Esophagus squamous epithelium (tissue), 4 donors: ENCODE results near the gene CCNY.

Experiments
- POLR2A ChIP-seq, 4 donors: fragments of 450-650 bp; IDR thresholded peaks; one replicate each; pipeline ENCODE4 v1.6.1; 2017; ENCODE audit warnings: antibody characterized with exemption in 4 of 4, mild to moderate bottlenecking in 4 of 4, moderate library complexity in 3 of 4
- TF ChIP-seq, protein P1 (sequence below), 6 experiments: fragments of 450-650 bp in 4 of 6; fragments of 200-600 bp in 2 of 6; sonication (generic) in 2 of 6; IDR thresholded peaks; one replicate each; pipeline ENCODE4 v1.5.1; 2016 to 2019; ENCODE audit warnings: antibody characterized with exemption in 6 of 6, mild to moderate bottlenecking in 4 of 6, moderate library complexity in 4 of 6

DNA sequence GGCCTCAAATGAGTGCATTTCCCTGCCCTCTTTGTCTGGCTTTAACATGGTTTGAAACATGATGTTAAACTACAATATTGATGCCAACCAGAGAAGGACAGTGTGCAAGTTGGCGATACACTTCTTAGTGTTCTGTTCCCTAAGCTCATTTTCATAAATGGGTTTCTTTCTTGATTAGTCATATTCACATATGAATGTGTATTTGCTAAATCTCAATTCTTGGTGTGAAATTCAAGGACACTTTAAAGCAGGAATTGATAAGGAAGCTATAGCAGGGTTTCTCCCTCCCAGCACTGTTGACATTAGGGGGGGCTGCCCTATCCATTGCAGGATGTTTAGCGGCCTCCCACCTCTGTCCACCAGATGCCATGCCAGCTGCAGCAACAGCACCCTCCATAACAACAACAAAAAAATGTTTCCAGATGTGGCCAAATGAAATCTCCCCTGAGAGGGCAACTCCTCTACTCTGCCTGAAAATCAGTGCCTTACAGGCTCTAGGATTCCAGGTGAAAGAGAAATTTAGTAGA lies 13.1 kb downstream of the CCNY start:
- TF ChIP-seq, protein P1, sequence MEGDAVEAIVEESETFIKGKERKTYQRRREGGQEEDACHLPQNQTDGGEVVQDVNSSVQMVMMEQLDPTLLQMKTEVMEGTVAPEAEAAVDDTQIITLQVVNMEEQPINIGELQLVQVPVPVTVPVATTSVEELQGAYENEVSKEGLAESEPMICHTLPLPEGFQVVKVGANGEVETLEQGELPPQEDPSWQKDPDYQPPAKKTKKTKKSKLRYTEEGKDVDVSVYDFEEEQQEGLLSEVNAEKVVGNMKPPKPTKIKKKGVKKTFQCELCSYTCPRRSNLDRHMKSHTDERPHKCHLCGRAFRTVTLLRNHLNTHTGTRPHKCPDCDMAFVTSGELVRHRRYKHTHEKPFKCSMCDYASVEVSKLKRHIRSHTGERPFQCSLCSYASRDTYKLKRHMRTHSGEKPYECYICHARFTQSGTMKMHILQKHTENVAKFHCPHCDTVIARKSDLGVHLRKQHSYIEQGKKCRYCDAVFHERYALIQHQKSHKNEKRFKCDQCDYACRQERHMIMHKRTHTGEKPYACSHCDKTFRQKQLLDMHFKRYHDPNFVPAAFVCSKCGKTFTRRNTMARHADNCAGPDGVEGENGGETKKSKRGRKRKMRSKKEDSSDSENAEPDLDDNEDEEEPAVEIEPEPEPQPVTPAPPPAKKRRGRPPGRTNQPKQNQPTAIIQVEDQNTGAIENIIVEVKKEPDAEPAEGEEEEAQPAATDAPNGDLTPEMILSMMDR (IDR thresholded peaks at IDR 0.05), result no peak
- no peak for TF ChIP-seq POLR2A (IDR thresholded peaks at IDR 0.05)
